Fibroblast of pulmonary artery (primary cell): Measurements from ENCODE around the gene ENC1.
A peak's percentile ranks its signal among the peaks of the same experiment; 100 is the strongest.

Experiments used
- DNase-seq: peaks from one replicate; pipeline ENCODE4 v3.0.0-alpha.2; 2010; ENCODE audit warnings: low read depth
- H3K4me3 ChIP-seq: replicated peaks from 2 replicates; pipeline ENCODE4 v1.5.1; 2011; ENCODE audit warnings: low read depth, mild to moderate bottlenecking, control low read depth, low read length, moderate library complexity
- TF ChIP-seq, protein P1 (sequence below): IDR thresholded peaks from 2 replicates; pipeline ENCODE4 v1.5.1; 2011; ENCODE audit warnings: mild to moderate bottlenecking, control low read depth, low read length, inconsistent platforms; ENCODE audit errors: missing control alignments

Gene ENC1

DNA sequence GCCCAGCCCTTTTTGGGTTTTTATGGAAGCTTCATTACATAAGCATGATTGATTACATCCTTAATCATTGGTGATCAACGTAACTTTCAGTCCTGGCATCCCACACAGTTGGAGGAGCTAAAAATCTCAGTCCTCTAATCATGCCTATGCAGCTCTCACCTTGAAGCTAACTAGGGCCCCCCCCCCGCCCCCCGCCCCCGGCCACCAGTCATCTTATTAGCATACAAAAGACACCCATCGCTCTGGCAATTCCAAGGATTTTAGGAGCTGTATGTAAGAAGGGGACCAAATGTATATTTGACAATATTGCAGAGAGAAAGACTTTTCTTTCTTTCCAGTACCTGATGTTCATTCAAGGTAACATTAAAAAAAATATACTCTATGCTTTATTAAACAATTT, 19.0 kb downstream of the ENC1 start:
- TF ChIP-seq, protein P1, sequence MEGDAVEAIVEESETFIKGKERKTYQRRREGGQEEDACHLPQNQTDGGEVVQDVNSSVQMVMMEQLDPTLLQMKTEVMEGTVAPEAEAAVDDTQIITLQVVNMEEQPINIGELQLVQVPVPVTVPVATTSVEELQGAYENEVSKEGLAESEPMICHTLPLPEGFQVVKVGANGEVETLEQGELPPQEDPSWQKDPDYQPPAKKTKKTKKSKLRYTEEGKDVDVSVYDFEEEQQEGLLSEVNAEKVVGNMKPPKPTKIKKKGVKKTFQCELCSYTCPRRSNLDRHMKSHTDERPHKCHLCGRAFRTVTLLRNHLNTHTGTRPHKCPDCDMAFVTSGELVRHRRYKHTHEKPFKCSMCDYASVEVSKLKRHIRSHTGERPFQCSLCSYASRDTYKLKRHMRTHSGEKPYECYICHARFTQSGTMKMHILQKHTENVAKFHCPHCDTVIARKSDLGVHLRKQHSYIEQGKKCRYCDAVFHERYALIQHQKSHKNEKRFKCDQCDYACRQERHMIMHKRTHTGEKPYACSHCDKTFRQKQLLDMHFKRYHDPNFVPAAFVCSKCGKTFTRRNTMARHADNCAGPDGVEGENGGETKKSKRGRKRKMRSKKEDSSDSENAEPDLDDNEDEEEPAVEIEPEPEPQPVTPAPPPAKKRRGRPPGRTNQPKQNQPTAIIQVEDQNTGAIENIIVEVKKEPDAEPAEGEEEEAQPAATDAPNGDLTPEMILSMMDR: no peak
- DNase-seq: no peak
- no peak overlapping the region for H3K4me3 ChIP-seq

GRCh38 chr5:74619308-74619707, 21.2 kb downstream of the ENC1 start:
- TF ChIP-seq, protein P1: no peak
- no peak for DNase-seq
- no peak overlapping the region for H3K4me3 ChIP-seq

DNA sequence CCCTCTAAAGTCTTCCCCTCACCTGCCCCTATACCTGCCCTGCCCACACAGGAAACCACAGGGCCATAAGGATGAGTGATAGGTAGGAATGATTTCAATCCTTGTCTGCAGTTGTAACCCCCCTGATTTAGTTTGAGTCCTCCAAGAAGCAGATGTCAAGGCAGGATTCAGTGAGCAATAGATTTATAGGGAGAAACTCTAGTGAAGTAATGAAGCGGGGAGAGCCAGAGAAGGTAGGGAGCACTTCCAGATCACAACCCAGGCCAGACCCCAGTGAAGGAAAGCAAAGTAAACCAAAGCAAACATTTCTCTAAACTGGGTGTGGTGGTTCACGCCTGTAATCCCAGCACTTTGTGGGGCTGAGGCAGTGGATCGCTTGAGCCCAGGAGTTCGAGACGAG, 22.4 kb downstream of the ENC1 start:
- no peak for DNase-seq
- H3K4me3 ChIP-seq: no peak overlapping the region
- TF ChIP-seq, protein P1: no peak

DNA sequence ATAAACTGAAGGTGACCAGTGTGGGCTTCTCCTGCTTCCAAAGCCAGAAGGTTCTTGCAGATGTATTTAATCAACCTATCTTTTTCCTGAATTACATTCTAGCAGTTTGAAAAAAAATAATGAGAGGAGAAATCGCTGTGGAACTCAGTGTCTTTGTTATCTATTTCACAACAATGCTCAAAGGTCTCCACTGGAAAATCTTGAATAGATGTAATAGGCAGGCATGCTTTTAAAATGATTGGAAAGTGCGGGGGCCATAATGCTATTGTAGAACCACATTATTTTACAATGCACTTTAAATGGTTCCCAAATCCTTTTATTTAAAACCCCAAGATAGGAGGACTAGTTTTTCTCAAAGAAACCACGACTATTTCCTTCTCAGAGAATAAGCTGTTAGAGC, 23.3 kb downstream of the ENC1 start:
- H3K4me3 ChIP-seq: no peak overlapping the region
- TF ChIP-seq, protein P1: no peak
- no peak for DNase-seq

DNA sequence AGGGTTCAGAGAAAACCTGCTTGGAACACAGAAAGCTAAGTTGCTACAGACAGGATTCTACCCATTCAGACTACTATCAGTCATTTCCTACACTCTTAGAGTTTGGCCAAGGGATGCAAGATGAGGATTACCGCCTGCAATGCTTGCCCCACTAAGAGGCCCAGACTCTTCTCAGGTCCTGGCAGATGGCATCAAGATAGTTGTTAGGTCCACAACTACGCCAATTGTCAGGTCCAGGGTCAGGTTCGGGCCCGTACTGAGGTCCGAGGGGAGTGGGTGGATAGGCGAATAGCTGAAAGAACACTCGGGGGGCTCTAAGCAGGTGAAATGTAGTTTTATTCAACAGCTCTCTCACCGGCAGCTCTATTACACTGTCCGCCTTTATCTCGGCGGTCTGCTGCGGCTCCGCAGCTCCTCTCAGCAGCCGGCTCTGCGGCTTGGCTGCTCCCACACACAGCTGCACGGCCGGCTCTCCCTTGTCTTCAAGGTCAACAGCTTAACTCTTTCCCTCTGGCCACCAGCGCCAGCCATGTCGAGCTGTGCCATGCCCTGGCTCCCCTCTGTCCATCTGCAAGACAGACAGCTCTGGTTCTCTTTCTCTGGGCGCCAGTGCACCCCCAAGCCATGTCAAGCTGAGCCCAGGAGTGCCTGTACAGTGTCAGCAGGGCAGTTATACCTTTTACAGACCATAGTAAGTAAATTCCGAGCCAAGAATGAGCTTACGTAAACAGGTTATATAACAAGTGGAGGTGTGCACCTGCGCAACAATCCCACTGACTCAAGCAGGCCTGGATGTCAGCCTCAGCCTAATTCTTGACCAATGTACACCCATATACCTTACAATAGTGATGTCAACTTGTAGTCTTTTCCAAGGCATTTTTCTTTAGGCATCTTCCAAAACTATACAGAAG, 24.0 kb downstream of the ENC1 start:
- no peak overlapping the region for H3K4me3 ChIP-seq
- DNase-seq: peak; percentile 50
- TF ChIP-seq, protein P1: no peak

GRCh38 chr5:74613283-74613682, 27.2 kb downstream of the ENC1 start:
- TF ChIP-seq, protein P1: no peak
- DNase-seq: no peak
- H3K4me3 ChIP-seq: no peak overlapping the region

DNA sequence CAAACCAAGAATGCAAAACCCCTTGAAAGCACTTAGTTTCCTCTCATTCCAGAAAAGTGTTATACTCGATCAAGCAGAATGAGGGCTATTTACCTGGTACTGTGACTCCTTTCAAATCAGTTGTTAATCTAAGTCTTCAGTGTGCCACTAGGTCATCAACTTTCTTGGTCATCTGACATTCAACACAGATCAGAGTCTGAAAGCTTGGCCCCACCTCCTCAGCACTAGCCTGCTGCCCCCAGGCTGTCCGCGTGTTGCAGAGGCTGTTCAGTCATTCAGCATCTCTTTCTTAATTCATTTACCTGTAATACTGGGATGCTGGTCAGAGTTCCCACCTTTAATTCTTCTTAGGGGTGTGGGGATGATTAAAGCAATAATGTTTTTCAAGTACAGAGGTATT, 28.5 kb downstream of the ENC1 start:
- no peak for DNase-seq
- TF ChIP-seq, protein P1: no peak
- H3K4me3 ChIP-seq: no peak overlapping the region
